ENCODE data around the gene KIRREL3. TPM values are rescaled to one million over a fixed set of nuclear protein-coding genes. Genes with fewer than 3 reads are reported as not detected.

Gene KIRREL3
- total RNA-seq, 1 experiment from 2014 or later: 0.44 TPM

- no peak overlapping the region for H2AFZ ChIP-seq (ENCODE audit: low read length)
- 0 out of 2 replicates have a peak, but pooled peaks cover under 1% of the 10 kb centered on the region for H3K4me1 ChIP-seq (ENCODE audit: insufficient read depth, low read length)
- no peak overlapping the region for H3K4me2 ChIP-seq (ENCODE audit: low read length)
- no peaks in the 10 kb centered on the region for H3K36me3 ChIP-seq (ENCODE audit: low read depth, low read length)
- H3K9me3 ChIP-seq (ENCODE audit: low read length): no peaks in the 10 kb centered on the region
- H3K79me2 ChIP-seq (ENCODE audit: low read length): no peaks in the 10 kb centered on the region
- POLR2A ChIA-PET (ENCODE audit: unreplicated experiment): no interaction called here
- DNase-seq: no peak
- no TSS peak for BruUV-seq (replicated peaks)
- no peaks in the 10 kb centered on the region for H3K27me3 ChIP-seq (ENCODE audit: low read length)
- H3K27ac ChIP-seq (ENCODE audit: low read length): no peak overlapping the region
- TF ChIP-seq EZH2 (IDR thresholded peaks at IDR 0.05; ENCODE audit: low read length, unreplicated experiment) (no peak), EZH2phosphoT487 (IDR thresholded peaks at IDR 0.05; ENCODE audit: borderline replicate concordance, low read length) (no peak)
- TF ChIP-seq, protein P1, sequence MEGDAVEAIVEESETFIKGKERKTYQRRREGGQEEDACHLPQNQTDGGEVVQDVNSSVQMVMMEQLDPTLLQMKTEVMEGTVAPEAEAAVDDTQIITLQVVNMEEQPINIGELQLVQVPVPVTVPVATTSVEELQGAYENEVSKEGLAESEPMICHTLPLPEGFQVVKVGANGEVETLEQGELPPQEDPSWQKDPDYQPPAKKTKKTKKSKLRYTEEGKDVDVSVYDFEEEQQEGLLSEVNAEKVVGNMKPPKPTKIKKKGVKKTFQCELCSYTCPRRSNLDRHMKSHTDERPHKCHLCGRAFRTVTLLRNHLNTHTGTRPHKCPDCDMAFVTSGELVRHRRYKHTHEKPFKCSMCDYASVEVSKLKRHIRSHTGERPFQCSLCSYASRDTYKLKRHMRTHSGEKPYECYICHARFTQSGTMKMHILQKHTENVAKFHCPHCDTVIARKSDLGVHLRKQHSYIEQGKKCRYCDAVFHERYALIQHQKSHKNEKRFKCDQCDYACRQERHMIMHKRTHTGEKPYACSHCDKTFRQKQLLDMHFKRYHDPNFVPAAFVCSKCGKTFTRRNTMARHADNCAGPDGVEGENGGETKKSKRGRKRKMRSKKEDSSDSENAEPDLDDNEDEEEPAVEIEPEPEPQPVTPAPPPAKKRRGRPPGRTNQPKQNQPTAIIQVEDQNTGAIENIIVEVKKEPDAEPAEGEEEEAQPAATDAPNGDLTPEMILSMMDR (conservative IDR thresholded peaks at IDR 0.05; ENCODE audit: low read depth, low read length): no peak
- no peak for ATAC-seq
- no peaks in the 10 kb centered on the region for H3K9me2 ChIP-seq (replicated peaks; ENCODE audit: low read length)
- intact Hi-C loops (cut with micrococcal nuclease): no loop called here
- CTCF ChIA-PET: no interaction called here
- no peak overlapping the region for H3K9ac ChIP-seq (ENCODE audit: low read length)
- H3F3A ChIP-seq (ENCODE audit: low read length, unreplicated experiment): no peaks in the 10 kb centered on the region
- no peaks in the 10 kb centered on the region for H4K20me1 ChIP-seq (ENCODE audit: low read length)
- H3K4me3 ChIP-seq (ENCODE audit: low read length): no peak overlapping the region
Measured at GRCh38 chr11:126475014-126475991, 525.3 kb downstream of the KIRREL3 start.

DNA sequence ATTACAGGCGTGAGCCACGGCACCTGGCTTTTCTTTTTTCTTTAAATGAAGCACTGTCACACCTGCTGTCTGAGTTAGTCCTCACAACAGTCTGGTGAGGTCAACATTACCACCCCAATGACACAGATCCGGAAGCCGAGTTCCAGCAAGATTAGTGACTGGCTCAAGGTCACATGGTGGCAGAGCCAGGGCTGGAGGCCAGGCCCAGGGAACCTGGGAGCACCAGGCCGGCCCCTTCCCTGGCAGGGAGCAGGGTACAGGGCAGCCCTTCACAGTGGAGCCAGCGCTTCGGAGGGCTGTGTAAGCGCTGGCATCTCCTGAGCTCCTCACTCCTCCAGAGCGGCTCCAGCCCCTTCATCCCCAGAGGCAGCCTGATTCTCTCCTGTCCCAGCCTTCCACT lies 526.4 kb downstream of the KIRREL3 start:
- Histone ChIP-seq H3K36me3 (ENCODE audit: low read depth, low read length) (no peaks in the 10 kb centered on the region), H3K4me3 (ENCODE audit: low read length) (no peak overlapping the region), H3K9ac (ENCODE audit: low read length) (no peak overlapping the region), H4K20me1 (ENCODE audit: low read length) (no peaks in the 10 kb centered on the region), H2AFZ (ENCODE audit: low read length) (no peak overlapping the region), H3K79me2 (ENCODE audit: low read length) (no peaks in the 10 kb centered on the region), H3K4me1 (ENCODE audit: insufficient read depth, low read length) (no peaks in the 10 kb centered on the region), H3F3A (ENCODE audit: low read length, unreplicated experiment) (no peaks in the 10 kb centered on the region), H3K27me3 (ENCODE audit: low read length) (no peaks in the 10 kb centered on the region), H3K9me2 (replicated peaks; ENCODE audit: low read length) (no peaks in the 10 kb centered on the region), H3K4me2 (ENCODE audit: low read length) (no peak overlapping the region), H3K27ac (ENCODE audit: low read length) (no peak overlapping the region), H3K9me3 (ENCODE audit: low read length) (no peaks in the 10 kb centered on the region)
- POLR2A ChIA-PET (ENCODE audit: unreplicated experiment): no interaction called here
- CTCF ChIA-PET: no interaction called here
- no peak for TF ChIP-seq EZH2phosphoT487 (IDR thresholded peaks at IDR 0.05; ENCODE audit: borderline replicate concordance, low read length)
- BruUV-seq (replicated peaks): no TSS peak
- DNase-seq: no peak
- ATAC-seq: no peak
- intact Hi-C loops (cut with micrococcal nuclease): no loop called here

DNA sequence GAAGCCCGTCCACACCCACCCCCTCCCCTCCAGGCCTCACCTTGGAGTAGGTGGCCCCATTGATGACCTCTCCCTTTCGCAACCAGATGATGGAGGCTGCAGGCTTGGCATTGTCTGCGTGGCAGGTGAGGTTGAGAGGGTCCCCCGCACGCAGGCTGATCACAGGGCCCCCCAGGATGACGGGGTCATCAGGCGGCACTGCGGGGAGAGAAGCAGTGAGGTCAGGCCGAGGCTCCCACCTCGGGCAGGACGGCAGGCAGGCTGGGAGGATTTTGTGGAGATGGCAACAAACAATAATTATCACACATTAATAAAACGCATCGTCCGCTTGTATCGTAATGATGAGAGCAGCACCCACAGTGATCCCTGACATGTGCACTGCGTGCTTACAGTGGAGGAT lies 527.3 kb downstream of the KIRREL3 start:
- H3K4me3 ChIP-seq (ENCODE audit: low read length): no peak overlapping the region
- no peaks in the 10 kb centered on the region for H3K27me3 ChIP-seq (ENCODE audit: low read length)
- H3K9ac ChIP-seq (ENCODE audit: low read length): no peak overlapping the region
- CTCF ChIA-PET: no interaction called here
- H2AFZ ChIP-seq (ENCODE audit: low read length): no peak overlapping the region
- H3F3A ChIP-seq (ENCODE audit: low read length, unreplicated experiment): no peaks in the 10 kb centered on the region
- no peaks in the 10 kb centered on the region for H3K79me2 ChIP-seq (ENCODE audit: low read length)
- TF ChIP-seq, protein P1 (conservative IDR thresholded peaks at IDR 0.05; ENCODE audit: low read depth, low read length): no peak
- TF ChIP-seq EZH2 (IDR thresholded peaks at IDR 0.05; ENCODE audit: low read length, unreplicated experiment) (no peak), EZH2phosphoT487 (IDR thresholded peaks at IDR 0.05; ENCODE audit: borderline replicate concordance, low read length) (no peak)
- DNase-seq (no peak), ATAC-seq (no peak)
- H3K4me1 ChIP-seq (ENCODE audit: insufficient read depth, low read length): no peaks in the 10 kb centered on the region
- no peak overlapping the region for H3K4me2 ChIP-seq (ENCODE audit: low read length)
- no peaks in the 10 kb centered on the region for H3K9me3 ChIP-seq (ENCODE audit: low read length)
- no peaks in the 10 kb centered on the region for H3K36me3 ChIP-seq (ENCODE audit: low read depth, low read length)
- H3K9me2 ChIP-seq (replicated peaks; ENCODE audit: low read length): no peaks in the 10 kb centered on the region
- no peak overlapping the region for H3K27ac ChIP-seq (ENCODE audit: low read length)
- no peaks in the 10 kb centered on the region for H4K20me1 ChIP-seq (ENCODE audit: low read length)
- intact Hi-C loops (cut with micrococcal nuclease): no loop called here
- POLR2A ChIA-PET (ENCODE audit: unreplicated experiment): no interaction called here
- no TSS peak for BruUV-seq (replicated peaks)

Data from PC-3 (cell line).